Stimulated activated CD4-positive, alpha-beta T cell treated with anti-CD3 and anti-CD28 coated beads, Interleukin-1b, Interleukin-23, amount 100 ng/mL, for 1 hour (primary cell): Measurements from ENCODE around the gene KLHL33.
"Not testable (repeated sequence)": the region's sequence is repeated elsewhere in the genome, so short reads cannot be mapped to it uniquely, and the experiment has no call there.

Experiments
- DNase-seq, 2 donors: peaks; one replicate each; pipeline ENCODE4 v3.0.0-alpha.2; 2020; ENCODE audit warnings: low read depth in 2 of 2

Gene KLHL33

DNA sequence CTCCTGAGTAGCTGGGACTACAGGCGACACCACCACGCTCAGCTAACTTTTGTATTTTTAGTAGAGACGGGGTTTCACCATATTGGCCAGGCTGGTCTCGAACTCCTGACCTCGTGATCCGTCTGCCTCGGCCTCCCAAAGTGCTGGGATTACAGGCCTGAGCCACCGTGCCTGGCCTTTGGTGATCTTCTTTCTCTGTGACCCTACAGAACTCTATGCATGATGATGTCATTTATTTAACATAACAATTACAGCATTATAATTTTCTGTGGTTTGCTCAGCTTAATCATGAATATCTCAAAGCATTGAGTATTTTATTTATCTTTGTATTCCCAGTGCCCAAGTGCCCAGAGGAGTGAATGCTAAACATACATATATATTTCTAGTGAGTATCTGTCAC is 16.9 kb upstream of the KLHL33 start:
- DNase-seq = not testable (repeated sequence)

DNA sequence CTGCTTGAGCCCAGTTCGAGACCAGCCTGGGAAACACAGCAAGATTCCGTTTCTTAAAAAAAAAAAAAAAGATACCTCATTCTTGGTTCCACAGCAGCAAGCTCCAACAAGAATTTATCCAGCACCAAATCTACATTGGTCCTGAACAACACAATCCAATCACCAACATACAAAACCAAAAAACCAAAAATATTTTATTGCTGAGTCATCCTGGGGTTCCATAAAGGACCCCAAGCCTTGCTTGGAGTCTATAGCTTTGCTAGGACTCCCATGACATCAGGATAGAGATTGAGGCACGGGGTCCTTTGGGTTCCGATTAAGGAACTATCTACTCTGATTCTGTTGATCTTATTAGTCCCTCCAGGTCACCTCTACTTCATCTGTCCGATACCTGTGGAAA is 10.9 kb upstream of the KLHL33 start:
- no peak for DNase-seq

DNA sequence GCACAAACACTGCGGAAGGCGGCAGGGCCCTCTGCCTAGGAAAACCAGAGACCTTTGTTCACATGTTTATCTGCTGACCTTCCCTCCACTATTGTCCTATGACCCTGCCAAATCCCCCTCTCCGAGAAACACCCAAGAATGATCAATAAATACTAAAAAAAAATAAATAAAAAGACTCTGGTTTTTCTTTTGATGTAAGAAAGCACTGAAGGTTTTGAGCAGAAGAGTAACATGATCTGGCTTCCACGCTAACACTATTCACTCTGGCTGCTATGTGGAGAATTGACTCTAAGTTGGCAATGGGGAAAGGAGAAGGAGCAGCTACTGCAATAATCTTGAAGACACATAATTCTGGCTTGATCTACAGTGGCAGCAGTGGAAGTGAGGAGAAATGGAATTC is 7.7 kb upstream of the KLHL33 start:
- not testable (repeated sequence) for DNase-seq

DNA sequence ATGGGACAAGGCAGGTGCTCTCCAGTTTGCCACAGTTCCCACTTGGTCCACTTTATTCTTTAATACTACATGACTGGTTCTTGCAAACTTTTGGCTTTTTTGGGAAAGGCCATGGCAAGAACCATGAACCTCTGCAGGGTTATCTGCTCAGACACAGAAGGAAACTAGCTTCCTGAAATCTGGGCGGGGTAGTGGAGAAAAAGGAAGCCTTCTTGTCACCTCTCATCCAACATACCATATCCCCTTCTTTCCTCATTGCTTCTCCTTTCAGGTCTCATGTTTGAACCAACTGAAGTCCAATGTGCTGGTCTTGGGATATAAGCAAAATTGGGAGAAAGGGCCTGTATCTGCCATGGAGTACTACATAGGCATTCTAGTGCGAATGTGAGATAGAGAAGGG is 5.5 kb upstream of the KLHL33 start:
- no peak for DNase-seq

DNA sequence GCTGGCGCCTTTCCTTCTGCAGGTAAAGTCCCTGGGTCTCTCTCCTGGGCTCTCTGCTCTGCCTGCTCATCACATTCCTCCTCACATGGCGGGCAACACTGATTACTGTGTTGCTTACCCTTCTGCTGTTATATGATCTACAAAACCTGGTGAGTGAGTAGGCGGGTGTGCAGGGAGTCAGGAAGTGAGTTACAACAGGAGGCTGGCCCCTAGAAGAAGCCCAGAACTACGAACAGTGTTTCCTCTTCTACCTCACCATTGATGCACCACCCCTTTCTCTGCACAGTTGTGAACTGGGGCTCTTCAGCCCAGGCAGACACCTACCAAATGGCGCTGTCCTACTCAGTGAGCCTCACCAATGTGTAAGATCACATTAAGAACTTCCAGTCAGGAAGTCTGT is 4.9 kb upstream of the KLHL33 start:
- DNase-seq = no peak

DNA sequence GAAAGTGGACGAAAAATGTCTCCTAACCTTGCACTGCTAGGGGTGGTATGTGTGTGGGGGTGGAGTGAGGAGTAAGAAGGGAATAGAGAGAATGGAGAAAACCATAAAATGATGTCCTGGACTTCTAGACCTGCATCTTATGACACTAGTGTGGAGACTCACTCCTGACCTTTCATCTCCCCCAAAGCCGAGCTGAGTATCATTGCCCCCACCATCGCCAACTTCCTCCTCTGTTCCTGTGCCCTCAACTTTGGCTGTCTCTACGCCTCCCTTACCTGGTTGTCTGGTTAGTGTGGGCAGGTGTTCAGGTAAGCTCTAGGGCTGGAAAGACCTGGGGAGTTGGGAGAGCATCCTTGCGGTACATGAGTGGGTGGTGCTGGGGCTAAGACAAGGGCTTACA is 4.5 kb upstream of the KLHL33 start:
- no peak for DNase-seq

DNA sequence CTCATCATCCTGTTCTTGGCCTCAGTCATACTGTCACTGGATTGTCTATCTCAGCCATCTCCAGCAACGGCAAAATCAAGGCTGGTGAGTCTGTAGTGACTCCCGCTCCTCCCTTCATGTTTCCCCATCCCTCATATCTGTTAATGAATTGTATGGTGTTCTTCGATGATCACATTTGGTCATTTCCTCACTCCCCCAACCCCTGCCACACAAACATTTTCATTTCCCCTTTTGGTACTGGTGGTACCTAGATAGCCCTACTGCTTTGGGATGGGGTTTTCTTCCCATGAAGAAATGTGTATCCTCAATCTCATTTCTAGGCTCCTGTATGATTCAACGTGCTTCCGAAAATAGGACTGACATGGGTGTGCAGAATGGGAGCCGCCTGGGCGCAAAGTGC is 2.7 kb upstream of the KLHL33 start:
- no peak for DNase-seq

DNA sequence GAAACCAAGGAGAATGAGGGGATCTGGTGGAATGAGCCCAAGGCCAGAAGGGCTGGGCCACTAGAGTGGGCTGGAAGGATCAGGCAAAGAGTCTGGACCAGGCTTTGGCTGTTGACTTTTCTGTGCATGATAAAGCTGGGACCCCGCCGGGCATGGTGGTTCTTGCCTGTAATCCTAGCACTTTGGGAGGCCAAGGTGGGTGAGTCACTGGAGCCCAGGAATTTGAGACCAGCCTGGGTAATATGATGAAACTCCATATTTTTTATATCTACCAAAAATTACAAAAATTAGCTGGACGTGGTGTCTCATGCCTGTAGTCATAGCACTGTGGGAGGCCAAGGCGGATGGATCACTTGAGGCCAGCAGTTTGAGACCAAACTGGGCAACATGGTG is 393 bp upstream of the KLHL33 start:
- no peak for DNase-seq

DNA sequence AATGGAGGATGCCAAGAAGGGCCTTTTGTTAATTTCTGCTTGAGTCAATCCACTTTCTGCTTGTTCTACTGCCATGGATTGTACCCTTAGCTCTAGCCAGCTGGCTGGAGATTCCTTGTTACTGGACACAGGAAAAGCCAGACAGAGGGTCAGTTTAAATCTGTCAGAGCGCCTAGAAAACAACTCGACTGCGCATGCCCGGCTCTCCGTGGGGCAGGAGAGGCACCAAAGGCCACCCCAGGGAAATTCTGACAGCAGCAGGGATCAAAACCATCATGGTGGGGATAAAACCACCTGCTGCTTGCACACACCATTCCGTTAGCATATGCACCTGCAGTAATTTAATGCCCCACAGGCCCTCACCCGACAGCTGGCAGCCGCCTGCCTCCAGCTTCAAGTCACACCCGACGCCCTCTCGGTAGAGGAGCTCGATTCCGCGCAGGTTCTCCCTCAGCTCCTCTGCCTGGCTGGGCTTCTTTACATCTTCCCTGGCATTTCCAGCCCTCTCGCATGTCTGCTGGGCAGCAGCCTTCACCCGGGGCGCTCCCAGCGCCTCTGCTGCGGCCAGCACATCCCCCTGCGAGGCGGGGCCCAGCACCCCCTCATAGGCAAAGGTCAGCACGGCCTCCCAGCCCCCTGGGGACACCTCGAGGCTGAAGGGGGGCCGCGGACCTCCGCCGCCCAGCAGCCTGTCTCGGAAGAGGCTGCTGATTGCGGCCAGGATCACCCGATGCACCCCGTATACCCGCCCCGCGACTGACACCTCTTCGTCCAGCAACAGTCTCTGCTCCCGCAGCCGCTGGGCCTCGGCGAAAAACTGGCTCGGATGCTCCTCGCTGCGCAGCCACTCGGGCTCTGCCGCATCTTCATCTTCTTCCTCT is 1.0 kb downstream of the KLHL33 start:
- no peak for DNase-seq

DNA sequence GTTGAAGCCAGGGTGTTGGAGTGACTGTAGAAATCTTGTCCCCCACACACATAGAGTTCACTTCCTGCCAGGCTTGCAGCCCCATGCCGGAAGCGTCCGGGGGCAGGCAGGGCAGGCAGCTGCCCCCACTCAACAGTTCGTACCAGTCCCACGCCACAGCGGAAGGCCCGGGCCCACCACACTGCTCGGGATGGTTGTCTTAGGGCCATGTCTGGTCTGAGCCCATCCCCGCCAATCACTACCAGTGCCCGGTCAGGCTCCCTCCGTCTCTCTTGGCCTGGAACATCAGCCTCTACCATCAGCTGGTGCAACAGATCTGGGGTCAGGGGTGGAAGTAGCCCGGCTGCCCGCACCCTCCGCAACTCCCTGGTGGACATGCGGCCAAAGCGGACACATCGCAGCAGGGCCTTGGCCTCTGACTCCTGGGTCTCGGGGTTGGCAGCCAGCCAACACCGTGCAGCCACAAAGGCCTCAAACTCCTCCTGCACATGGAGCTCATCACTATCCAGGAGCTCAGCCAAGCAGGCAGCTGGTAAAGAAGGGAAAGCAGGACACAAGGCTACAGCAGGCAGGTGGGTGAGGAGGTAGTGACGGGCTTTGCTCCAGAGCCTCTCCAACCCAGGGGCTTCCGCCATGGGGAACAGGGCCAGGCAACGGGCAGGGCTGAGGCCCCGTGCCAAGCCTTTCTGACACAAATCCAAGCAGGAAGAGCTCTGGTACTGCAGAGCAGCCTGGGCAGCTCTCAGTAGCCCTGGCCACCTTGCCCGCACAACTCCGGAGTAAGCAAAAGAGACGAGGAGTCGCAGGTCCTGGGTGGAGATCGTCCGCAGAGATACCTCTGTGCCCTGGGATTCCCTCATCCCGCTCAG is 5.9 kb downstream of the KLHL33 start:
- no peak for DNase-seq

DNA sequence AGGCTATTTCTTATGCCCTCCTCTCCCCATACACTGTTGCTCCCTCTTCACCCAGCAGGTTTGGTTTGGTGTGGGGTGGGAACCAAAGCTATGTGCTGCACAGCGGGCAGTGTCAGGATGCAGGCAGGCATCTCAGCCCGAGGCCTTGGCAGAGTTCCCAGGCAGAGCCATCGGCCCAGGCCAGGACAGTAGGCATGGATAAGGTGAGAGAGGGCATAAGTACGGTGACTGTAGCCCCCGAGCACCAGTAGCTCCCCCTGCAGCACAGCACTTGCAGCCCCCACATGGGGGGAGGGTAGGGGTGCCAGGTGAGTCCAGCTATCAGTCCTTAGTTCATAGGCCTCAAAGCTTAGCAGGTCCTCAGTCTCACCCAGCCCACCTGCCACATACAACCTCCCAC is 7.2 kb downstream of the KLHL33 start:
- DNase-seq = no peak

DNA sequence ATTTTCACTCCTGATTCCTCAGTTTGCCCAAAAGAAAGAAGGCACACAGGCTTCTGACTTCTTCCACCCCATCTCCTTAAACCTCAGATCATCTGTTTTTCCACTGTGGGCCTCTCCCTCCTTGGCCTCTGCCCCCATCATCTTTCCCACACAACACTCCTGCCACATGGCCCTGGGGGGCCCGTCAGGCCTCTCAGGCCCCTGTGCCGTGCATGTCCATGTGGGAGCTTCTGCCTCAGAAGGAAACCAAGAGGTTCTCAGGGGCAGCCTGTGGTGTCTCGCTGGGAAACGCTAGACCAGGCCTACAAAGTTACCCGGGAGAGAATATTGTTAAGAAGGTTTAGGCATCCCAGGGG is 8.0 kb downstream of the KLHL33 start:
- no peak for DNase-seq

DNA sequence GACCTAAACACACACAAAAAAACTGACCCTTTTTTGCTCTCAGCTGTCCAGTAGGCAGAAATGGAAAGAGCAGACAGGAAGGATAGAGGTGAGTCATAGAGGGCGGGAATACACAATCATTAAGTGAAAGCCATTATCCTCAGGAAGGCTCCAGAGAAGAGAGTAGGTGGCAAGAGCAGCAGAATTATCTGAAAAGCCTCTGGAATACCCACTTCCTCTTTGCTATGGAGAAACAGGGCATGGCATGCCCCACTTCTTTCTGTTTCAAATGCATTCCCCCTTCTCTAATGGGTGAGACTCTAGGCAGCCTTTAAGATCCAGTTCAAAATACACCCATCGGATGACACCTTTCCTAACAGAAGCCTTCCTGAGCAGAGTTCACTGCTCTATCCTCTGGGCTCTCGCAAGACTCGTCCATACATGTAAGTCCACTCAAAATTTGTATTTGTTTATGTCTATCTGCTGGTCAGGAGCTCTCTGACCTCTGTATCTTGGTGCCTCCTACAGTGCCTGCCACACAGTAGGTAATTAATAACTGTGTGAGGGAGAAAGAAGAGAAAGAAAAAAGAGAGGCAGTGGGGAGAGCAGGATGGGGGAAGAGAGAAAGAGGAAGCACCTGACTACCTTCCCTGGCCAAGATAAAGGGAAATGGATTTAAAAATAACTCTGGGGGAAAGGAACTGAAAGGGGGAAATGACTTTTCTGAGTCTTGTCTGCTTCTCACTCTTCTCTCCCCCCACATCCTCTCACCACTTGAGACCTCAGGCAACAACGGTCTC is 8.5 kb downstream of the KLHL33 start:
- no peak for DNase-seq

DNA sequence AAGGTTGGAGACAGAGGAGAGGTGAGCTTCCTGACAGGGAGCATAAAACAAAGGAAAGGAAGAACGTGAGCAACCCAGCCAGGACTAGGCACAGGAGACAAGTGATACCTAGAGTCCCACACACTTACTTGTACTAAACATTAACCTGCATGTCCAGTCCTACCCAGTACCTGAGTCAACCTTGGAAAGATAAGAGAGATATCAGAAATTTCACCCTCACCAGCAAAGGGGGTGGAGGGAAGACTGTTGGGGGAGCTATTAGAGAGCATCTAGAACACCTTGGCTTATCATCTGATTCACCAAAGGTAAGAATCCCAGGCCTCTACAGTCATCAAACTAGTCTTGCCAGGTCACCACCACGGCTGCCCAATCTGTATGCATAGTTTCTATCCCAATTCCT is 11.1 kb downstream of the KLHL33 start:
- DNase-seq = no peak

DNA sequence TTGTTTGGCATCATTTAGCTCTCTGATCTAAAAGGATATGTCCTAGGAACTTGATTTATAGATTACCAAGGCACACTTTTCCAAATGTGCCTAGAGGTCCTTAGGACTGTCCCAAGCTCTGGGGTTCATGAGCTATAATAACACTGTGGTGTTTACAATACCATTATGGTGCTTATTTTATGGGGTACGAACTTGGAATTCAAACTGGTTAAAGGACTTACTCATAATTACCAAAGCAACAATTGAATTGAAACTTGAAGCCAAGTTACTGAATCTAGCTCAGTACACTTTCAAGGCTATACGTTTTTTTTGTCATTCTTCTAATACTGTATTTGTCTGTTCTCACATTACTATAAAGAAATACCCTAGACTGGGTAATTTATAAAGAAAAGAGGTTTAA is 13.1 kb downstream of the KLHL33 start:
- no peak for DNase-seq

DNA sequence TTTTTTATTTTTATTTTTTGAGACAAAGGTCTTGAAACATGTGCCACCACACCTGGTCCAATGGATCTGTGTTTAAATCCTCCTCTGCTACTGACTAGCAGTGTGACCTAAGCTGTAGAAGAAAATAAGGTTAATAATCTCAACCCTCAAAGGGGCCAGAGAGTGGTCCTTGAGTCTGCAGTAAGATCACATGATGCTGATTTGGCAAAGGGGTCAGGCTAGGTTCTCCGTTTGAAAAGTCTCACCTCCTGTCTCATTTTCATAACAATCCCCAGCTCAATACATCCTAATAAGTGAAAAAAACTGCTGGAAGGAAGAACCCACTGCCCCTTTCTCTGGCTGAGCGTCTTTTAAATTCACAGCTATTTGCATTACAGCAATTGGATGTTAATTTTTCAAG is 14.7 kb downstream of the KLHL33 start:
- no peak for DNase-seq

DNA sequence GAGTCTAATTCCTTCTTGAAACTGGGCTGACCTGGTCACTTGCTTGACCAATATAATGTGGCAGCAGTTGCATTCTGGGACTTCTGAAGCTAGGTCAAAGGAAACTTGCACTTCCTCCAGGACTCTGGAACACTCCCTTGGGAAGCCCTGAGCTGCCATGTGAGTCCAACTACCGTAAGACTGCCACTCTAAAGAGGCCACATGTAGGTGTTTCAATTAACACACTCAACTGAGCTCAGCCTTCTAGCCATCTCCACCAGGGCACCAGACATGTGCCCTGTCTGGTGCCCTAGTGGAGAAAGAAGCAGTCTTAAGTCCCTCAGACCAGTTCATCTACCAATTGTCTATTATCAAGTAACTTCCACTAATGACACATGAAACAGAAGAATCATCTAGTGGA is 16.5 kb downstream of the KLHL33 start:
- DNase-seq = no peak

DNA sequence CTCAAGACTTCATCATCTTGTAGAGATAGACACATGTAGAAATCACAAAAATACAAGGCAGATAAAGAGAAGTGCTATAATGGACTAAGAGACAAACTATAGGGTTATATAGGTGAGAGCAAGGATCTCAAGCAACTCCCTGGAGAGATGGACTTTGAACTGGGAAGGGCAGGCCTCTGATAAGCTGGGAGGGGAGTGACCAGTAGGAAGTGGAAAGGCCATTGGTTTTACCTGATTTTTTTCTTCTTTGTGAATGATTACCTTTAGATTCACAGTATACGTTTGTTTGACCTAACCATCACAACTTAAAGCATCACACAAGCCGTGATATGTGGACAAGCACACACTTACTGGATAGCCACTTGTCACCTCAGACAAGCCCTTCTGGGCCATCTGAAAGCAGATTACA is 17.5 kb downstream of the KLHL33 start:
- DNase-seq = no peak

DNA sequence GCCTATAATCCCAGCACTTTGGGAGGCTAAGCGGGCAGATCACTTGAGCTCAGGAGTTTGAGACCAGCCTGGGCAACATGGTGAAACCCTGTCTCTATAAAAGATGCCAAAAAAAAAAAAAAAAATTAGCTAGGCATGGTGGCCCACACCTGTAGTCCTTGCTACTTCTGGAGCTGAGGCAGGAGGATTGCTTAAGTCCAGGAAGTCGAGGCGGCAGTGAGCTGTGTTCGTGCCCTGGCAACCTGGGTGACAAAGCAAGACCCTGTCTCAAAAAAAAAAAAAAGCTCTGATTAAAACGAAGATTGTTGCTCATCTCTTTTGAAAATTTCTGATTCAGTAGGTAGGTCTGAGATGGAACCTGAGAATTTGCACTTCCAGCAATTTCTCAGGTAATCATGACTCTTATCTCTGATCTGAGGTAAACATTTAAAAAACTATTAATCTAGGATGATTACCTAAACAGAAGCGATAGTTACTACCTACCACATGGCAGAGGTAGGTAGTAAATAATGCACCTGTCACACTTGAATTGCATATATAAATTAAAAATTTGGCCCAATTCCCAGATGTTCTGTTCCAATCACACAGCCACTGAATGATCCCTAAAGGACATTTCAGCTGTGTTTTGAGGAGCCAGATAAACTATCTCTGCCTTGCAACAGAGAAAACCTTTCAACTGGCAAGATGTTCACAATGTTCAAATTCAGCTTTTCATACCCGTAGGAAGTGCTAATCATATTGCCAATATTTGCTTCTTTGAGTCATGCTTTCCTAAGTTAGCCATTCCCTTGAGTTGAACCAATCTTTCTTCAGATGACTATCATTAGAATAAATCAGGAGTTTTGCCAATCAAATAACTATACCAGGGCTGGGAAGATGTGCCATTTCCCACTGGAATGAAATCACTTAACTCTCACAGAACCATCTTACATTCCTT is 18.4 kb downstream of the KLHL33 start:
- DNase-seq = no peak

DNA sequence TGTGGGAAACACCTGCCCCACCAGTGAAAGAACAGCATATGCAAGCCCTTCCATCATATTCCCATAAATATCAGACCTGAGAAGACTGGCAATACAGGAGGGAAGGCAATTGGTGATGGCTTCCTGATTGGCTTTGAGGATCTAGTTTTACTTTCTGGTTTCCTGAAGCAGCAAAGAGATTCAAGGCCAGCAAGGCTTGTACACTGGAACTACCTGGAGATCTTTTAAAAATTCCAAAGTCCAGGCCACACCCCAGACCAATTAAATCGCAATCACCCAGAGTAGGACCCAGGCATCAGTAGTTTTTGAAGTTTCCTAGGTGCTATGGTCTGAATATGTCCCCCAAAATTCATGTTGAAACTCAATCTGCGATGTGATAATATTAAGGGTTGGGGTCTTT is 19.7 kb downstream of the KLHL33 start:
- DNase-seq = no peak

DNA sequence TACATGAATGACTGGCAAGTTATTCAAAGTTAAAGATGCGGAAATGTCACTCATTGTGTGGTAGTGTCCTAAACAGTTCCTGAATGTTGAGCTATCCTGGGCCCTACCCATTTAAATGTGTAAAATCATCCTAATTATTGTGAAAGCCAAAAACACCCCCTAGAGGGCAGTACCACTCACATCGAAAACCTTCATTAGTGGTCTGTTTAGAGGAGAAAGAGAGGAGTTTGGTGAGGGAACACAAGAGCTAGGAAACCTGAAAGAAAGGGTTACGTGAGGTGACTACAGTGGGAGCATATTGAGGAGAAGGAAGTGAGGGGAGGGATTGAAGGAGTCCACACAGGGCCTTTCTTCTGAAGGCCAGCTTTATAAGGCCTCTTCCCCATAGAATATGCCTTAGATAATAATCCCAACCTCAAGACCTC is 20.2 kb downstream of the KLHL33 start:
- DNase-seq = no peak
